ENCODE results near the gene SHB.

The SHB gene

DNA sequence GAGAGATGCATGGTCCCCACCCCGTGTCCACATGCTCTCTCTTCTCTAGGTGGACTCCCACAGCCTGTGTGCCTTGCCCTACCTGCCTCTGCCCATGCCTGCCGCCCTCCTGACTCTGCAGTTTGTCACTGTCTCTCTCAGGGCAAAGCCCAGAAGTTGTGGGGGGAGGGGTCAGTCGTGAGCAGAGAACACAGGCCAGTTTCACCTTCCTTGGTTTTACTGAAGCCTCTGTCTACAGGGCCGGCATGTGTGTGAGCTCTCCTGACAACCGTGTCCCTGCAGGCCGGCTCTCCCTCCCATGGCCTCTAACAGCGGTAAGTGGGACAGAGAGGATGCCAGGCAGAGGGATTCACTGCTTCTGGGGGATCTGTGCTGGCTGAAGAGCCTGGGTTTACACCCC, 121.6 kb downstream of the SHB start:
- TF ChIP-seq, protein P1, sequence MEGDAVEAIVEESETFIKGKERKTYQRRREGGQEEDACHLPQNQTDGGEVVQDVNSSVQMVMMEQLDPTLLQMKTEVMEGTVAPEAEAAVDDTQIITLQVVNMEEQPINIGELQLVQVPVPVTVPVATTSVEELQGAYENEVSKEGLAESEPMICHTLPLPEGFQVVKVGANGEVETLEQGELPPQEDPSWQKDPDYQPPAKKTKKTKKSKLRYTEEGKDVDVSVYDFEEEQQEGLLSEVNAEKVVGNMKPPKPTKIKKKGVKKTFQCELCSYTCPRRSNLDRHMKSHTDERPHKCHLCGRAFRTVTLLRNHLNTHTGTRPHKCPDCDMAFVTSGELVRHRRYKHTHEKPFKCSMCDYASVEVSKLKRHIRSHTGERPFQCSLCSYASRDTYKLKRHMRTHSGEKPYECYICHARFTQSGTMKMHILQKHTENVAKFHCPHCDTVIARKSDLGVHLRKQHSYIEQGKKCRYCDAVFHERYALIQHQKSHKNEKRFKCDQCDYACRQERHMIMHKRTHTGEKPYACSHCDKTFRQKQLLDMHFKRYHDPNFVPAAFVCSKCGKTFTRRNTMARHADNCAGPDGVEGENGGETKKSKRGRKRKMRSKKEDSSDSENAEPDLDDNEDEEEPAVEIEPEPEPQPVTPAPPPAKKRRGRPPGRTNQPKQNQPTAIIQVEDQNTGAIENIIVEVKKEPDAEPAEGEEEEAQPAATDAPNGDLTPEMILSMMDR (IDR thresholded peaks at IDR 0.05) = no peak
- no peaks in the 10 kb centered on the region for H3K36me3 ChIP-seq (ENCODE audit: control insufficient read depth, insufficient read depth, low read length)

DNA sequence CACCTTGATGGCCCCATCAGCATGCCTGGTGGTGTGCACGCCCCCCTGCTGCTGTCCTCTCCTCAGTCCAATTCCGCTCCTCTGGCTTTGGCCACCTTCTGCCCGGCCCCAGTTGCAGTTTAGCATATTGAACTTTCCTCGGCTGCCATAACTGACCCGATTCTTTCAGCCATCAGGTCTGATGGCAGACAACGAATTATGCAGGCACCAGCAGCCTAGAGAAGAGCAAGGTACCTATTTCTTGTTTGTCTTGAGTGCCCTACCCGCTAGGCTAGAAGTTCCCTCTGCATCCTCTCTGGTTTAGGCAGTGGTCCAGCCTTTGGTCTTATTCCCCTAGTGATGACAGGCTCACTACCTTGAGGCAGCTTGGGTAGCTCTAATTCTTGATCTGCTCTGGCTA, 122.1 kb downstream of the SHB start:
- Histone ChIP-seq H3K27ac (no peak overlapping the region), H3K36me3 (ENCODE audit: control insufficient read depth, insufficient read depth, low read length) (no peaks in the 10 kb centered on the region), H3K9ac (no peak overlapping the region), H3K27me3 (ENCODE audit: control insufficient read depth, insufficient read depth, low read length) (no peaks in the 10 kb centered on the region), H3K4me3 (ENCODE audit: low read depth, low read length) (no peak overlapping the region), H3K4me2 (ENCODE audit: low read length) (no peak overlapping the region), H3K79me2 (no peaks in the 10 kb centered on the region), H2AFZ (no peak overlapping the region), H3K9me3 (ENCODE audit: control insufficient read depth, low read length) (no peaks in the 10 kb centered on the region), H3K4me1 (no peaks in the 10 kb centered on the region)
- TF ChIP-seq, protein P1 (IDR thresholded peaks at IDR 0.05) = no peak

More for the DNA sequence above, 121.6 kb downstream of the SHB start:
- H3K4me3 ChIP-seq (ENCODE audit: low read depth, low read length) = no peak overlapping the region
- no peak overlapping the region for H2AFZ ChIP-seq
- H3K79me2 ChIP-seq = no peaks in the 10 kb centered on the region
- no peak overlapping the region for H3K9ac ChIP-seq
- H3K9me3 ChIP-seq (ENCODE audit: control insufficient read depth, low read length) = no peaks in the 10 kb centered on the region
- H3K4me2 ChIP-seq (ENCODE audit: low read length) = no peak overlapping the region
- H3K27me3 ChIP-seq (ENCODE audit: control insufficient read depth, insufficient read depth, low read length) = no peaks in the 10 kb centered on the region
- H3K4me1 ChIP-seq = no peaks in the 10 kb centered on the region
- no peak overlapping the region for H3K27ac ChIP-seq

GRCh38 chr9:37946041-37946440, 123.0 kb downstream of the SHB start:
- no peaks in the 10 kb centered on the region for H3K9me3 ChIP-seq (ENCODE audit: control insufficient read depth, low read length)
- H3K79me2 ChIP-seq = no peaks in the 10 kb centered on the region
- H3K36me3 ChIP-seq (ENCODE audit: control insufficient read depth, insufficient read depth, low read length) = no peaks in the 10 kb centered on the region
- no peak overlapping the region for H3K4me2 ChIP-seq (ENCODE audit: low read length)
- TF ChIP-seq, protein P1 (IDR thresholded peaks at IDR 0.05) = no peak
- no peak overlapping the region for H3K9ac ChIP-seq
- no peak overlapping the region for H3K27ac ChIP-seq
- no peaks in the 10 kb centered on the region for H3K27me3 ChIP-seq (ENCODE audit: control insufficient read depth, insufficient read depth, low read length)
- no peak overlapping the region for H3K4me3 ChIP-seq (ENCODE audit: low read depth, low read length)
- no peak overlapping the region for H2AFZ ChIP-seq
- no peaks in the 10 kb centered on the region for H3K4me1 ChIP-seq

DNA sequence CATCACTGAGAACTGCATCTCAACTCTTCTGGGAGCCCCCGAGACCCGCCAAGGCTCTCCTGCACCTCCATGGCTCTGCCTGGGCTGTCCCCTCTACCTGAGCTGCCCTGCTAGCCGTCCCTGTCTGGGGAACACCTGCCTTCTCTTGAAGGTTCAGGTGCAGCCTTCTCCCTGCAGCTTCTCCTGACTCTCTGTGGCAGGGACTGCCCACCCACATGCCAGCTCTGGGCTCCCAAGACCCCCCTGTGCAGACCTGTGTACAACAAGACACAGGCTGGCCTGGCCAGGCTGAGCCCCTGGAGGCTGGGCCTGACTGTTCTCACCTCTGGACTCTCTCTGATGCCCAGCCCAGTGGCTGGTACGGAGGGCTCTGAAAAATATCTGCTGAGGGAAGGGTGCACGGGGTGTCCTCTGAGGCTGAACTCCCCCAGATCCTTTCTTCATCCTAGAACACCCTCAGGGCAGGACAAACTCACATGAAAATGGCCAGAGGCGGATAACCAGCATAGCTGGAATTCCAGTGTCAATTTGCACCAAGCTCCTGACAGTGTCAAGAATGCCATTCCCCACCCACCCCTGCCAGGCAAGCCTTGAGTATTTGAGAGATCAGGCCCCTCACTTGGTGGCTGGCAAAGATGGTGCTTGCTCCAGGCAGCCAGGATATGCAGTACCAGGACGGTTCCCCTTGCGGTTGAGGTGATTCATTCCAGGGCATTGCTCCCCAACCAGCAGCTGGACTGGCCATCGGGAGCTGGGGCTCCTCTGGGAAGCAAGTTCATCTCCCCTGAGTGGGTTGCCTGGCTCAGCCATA, 124.2 kb downstream of the SHB start:
- Histone ChIP-seq H3K9me3 (ENCODE audit: control insufficient read depth, low read length) (no peaks in the 10 kb centered on the region), H3K36me3 (ENCODE audit: control insufficient read depth, insufficient read depth, low read length) (no peaks in the 10 kb centered on the region), H3K4me3 (ENCODE audit: low read depth, low read length) (no peak overlapping the region), H3K79me2 (no peaks in the 10 kb centered on the region), H3K4me2 (ENCODE audit: low read length) (no peak overlapping the region), H3K4me1 (no peaks in the 10 kb centered on the region), H3K27ac (no peak overlapping the region), H3K9ac (no peak overlapping the region), H2AFZ (no peak overlapping the region), H3K27me3 (ENCODE audit: control insufficient read depth, insufficient read depth, low read length) (no peaks in the 10 kb centered on the region)
- TF ChIP-seq, protein P1 (IDR thresholded peaks at IDR 0.05) = no peak

DNA sequence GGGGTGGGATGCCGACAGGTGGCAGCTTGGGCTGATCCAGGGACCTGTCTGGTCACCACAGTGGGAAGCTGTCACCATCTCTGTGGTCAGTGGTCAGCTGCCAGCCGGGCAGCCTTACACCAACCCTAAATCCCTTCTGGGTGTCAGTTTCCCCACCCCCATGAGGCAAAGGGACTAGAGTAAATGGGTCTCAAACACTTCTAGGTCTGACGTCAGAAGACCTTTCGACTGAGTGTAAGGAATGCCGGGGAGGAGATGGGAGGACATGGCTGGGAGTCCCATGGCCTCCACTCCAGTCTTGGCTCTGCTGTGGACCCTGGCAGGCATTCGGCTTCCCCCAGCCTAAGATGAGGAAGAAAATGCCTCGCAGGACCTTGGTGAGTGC, 124.8 kb downstream of the SHB start:
- H3K36me3 ChIP-seq (ENCODE audit: control insufficient read depth, insufficient read depth, low read length) = no peaks in the 10 kb centered on the region
- H2AFZ ChIP-seq = no peak overlapping the region
- no peaks in the 10 kb centered on the region for H3K9me3 ChIP-seq (ENCODE audit: control insufficient read depth, low read length)
- H3K27me3 ChIP-seq (ENCODE audit: control insufficient read depth, insufficient read depth, low read length) = no peaks in the 10 kb centered on the region
- no peak overlapping the region for H3K4me3 ChIP-seq (ENCODE audit: low read depth, low read length)
- H3K79me2 ChIP-seq = no peaks in the 10 kb centered on the region
- no peak overlapping the region for H3K9ac ChIP-seq
- H3K27ac ChIP-seq = no peak overlapping the region
- no peak overlapping the region for H3K4me2 ChIP-seq (ENCODE audit: low read length)
- TF ChIP-seq, protein P1 (IDR thresholded peaks at IDR 0.05) = no peak
- no peaks in the 10 kb centered on the region for H3K4me1 ChIP-seq

Data from parathyroid adenoma (tissue), 2 donors.